Endothelial cell (in vitro differentiated cells): Measurements from ENCODE around the gene SLC45A1. TPM values are rescaled to one million over a fixed set of nuclear protein-coding genes. Genes with fewer than 3 reads are reported as not detected.
A peak's percentile ranks its signal among the peaks of the same experiment; 100 is the strongest.

Experiments
- DNase-seq: peaks from one replicate; pipeline ENCODE4 v3.0.0; 2021; ENCODE audit warnings: low spot score
- H3K27ac Mint-ChIP-seq: one replicate; pipeline ENCODE4 v1.8.0; 2021; ENCODE audit warnings: mixed read lengths, inconsistent platforms; ENCODE audit not compliant: unreplicated experiment
- H3K27me3 Mint-ChIP-seq: one replicate; pipeline ENCODE4 v1.8.0; 2021; ENCODE audit warnings: mild to moderate bottlenecking, moderate library complexity, mixed read lengths, inconsistent platforms; ENCODE audit not compliant: unreplicated experiment
- H3K36me3 Mint-ChIP-seq: one replicate; pipeline ENCODE4 v1.8.0; 2021; ENCODE audit warnings: mild to moderate bottlenecking, low read depth, mixed read lengths, inconsistent platforms; ENCODE audit not compliant: unreplicated experiment
- H3K4me1 Mint-ChIP-seq: one replicate; pipeline ENCODE4 v1.8.0; 2021; ENCODE audit warnings: mild to moderate bottlenecking, mixed read lengths, inconsistent platforms; ENCODE audit not compliant: unreplicated experiment
- H3K4me3 Mint-ChIP-seq: one replicate; pipeline ENCODE4 v1.8.0; 2021; ENCODE audit warnings: mild to moderate bottlenecking, mixed read lengths, inconsistent platforms; ENCODE audit not compliant: unreplicated experiment
- H3K9me3 Mint-ChIP-seq: one replicate; pipeline ENCODE4 v1.8.0; 2021; ENCODE audit warnings: mixed read lengths, inconsistent platforms; ENCODE audit not compliant: unreplicated experiment
- CTCF ChIP-seq: fragments of 200-600 bp; sonication (generic); IDR thresholded peaks from one replicate; pipeline ENCODE4 v1.5.0; 2021; ENCODE audit warnings: antibody characterized with exemption; ENCODE audit not compliant: unreplicated experiment
- total RNA-seq: library from RNA; stranded (reverse); fragmentation: NEBNext Ultra II Directional; extraction: Animal tissue kit (Norgen Biotek cat#: 25700); gene quantifications from one replicate; pipeline ENCODE4 v1.2.1, GENCODE V29; 2021; ENCODE audit not compliant: unreplicated experiment

The SLC45A1 gene
- total RNA-seq, 1 donor from 2014 or later: 0.62 TPM

DNA sequence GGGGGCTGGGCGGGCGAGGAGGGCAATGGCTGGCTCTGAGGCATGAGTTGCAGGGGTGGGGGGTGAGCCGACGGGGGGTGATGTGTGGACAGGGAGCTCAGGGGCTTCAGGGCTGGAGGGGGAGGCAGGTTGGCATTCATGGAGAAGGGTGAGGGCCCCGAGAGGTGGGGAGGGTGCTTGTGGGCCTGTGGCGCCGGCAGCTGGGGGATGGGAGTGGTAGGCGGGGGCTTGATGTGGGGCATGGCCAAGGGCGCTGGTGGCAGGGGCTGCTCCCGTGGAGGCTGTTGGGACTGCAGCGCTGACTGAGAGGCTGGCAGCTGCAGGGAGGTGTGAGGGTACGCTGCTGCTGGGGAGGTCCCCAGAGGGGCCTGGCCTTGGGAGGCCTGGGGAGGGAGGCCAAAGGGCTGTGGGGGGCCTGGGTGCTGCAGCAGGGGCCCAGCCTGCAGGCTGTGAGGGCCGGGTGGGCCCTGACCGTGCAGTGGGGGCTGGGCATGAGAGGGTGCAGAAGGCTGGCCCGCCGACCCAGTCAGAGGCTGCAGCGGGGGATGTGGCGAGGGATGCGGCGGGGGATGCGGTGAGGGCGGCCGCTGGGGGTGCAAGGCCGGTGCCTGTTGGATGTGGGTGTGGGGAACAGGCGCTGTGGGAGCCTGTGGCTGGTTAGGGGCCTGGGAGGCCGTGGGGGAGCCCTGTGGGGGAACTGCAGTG is 42.7 kb downstream of the SLC45A1 start:
- Mint-ChIP-seq H3K9me3 (no peaks in the 10 kb centered on the region), H3K27me3 (peaks cover 14% of the 10 kb centered on the region), H3K4me3 (no peak overlapping the region), H3K4me1 (peaks cover 11% of the 10 kb centered on the region), H3K27ac (no peak overlapping the region), H3K36me3 (peaks cover 37% of the 10 kb centered on the region)
- no peak for TF ChIP-seq CTCF
- DNase-seq: no peak

- H3K36me3 Mint-ChIP-seq: peaks cover 33% of the 10 kb centered on the region
- H3K9me3 Mint-ChIP-seq: no peaks in the 10 kb centered on the region
- no peak for DNase-seq
- peak overlapping the region; percentile 33 for H3K4me3 Mint-ChIP-seq
- peaks cover 11% of the 10 kb centered on the region for H3K4me1 Mint-ChIP-seq
- H3K27me3 Mint-ChIP-seq: peaks cover 14% of the 10 kb centered on the region
- TF ChIP-seq CTCF: no peak
- H3K27ac Mint-ChIP-seq: peak overlapping the region; percentile 31
These were observed 43.4 kb downstream of the SLC45A1 start for GRCh38 chr1:8361198-8361849.

DNA sequence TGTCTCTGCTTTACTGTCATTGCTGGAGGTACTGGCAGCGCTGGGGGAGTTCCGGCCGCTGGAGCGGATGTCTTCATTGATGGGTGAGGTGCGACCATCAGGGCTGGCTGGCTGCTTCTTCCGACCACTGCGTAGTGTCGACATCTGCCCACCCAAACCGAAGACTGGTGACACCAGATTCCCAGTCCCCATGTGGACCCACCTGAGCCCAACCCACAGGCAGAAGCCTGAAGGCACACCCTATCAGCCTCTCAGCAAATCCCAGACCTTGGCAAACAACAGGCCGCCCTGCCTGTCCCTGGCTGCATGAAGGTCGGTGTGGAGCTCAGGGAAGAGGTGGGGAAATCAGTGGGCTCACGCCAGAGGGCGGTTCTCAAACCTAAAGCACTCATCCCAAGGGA is 44.8 kb downstream of the SLC45A1 start:
- TF ChIP-seq CTCF: no peak
- Mint-ChIP-seq H3K36me3 (peaks cover 27% of the 10 kb centered on the region), H3K27ac (no peak overlapping the region)

DNA sequence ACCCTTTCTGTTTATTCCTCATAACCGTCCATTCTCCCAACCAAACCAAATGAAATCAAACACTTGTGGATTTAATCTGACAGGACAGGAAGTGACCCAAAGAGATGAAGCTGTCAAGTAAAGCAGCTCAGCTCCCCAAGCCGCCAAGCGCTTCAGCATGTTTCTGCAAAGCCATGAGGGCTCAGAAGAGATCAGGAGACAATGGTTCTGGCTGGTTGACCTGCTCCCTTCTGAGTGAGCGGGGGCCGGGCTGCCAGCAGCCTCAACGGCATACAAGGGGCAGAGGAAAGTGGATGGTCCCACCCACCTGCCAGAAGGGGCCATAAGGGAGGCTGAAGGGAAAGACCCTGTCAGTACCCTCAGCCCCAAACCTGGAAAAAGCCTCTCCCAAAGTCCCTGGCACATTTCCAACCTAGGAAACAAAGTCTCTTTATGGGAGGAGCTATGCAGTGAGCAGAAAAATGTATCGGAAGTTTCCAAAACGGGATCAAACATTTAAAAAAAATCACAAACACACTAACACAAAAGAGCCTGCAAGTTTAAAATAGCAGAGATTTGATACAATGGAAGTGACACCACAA is 45.4 kb downstream of the SLC45A1 start:
- DNase-seq: no peak
- no peaks in the 10 kb centered on the region for H3K9me3 Mint-ChIP-seq
- H3K27ac Mint-ChIP-seq: peak overlapping the region; percentile 72
- TF ChIP-seq CTCF: no peak
- H3K27me3 Mint-ChIP-seq: peaks cover 11% of the 10 kb centered on the region
- H3K4me1 Mint-ChIP-seq: peaks cover 9% of the 10 kb centered on the region
- H3K4me3 Mint-ChIP-seq: no peak overlapping the region
- H3K36me3 Mint-ChIP-seq: peaks cover 21% of the 10 kb centered on the region

More for the DNA sequence above, 44.8 kb downstream of the SLC45A1 start:
- no peak overlapping the region for H3K4me3 Mint-ChIP-seq
- H3K4me1 Mint-ChIP-seq: peaks cover 8% of the 10 kb centered on the region
- H3K9me3 Mint-ChIP-seq: no peaks in the 10 kb centered on the region
- no peak for DNase-seq
- peaks cover 11% of the 10 kb centered on the region for H3K27me3 Mint-ChIP-seq
